Endothelial cell (in vitro differentiated cells): ENCODE data around the gene CFAP54. TPM values are rescaled to one million over a fixed set of nuclear protein-coding genes. Genes with fewer than 3 reads are reported as not detected.

ENCODE experiments used
- DNase-seq: peaks from one replicate; pipeline ENCODE4 v3.0.0; 2021; ENCODE audit warnings: low spot score
- H3K27ac Mint-ChIP-seq: one replicate; pipeline ENCODE4 v1.8.0; 2021; ENCODE audit warnings: mixed read lengths, inconsistent platforms; ENCODE audit not compliant: unreplicated experiment
- H3K27me3 Mint-ChIP-seq: one replicate; pipeline ENCODE4 v1.8.0; 2021; ENCODE audit warnings: mild to moderate bottlenecking, moderate library complexity, mixed read lengths, inconsistent platforms; ENCODE audit not compliant: unreplicated experiment
- H3K36me3 Mint-ChIP-seq: one replicate; pipeline ENCODE4 v1.8.0; 2021; ENCODE audit warnings: mild to moderate bottlenecking, low read depth, mixed read lengths, inconsistent platforms; ENCODE audit not compliant: unreplicated experiment
- H3K4me1 Mint-ChIP-seq: one replicate; pipeline ENCODE4 v1.8.0; 2021; ENCODE audit warnings: mild to moderate bottlenecking, mixed read lengths, inconsistent platforms; ENCODE audit not compliant: unreplicated experiment
- H3K4me3 Mint-ChIP-seq: one replicate; pipeline ENCODE4 v1.8.0; 2021; ENCODE audit warnings: mild to moderate bottlenecking, mixed read lengths, inconsistent platforms; ENCODE audit not compliant: unreplicated experiment
- H3K9me3 Mint-ChIP-seq: one replicate; pipeline ENCODE4 v1.8.0; 2021; ENCODE audit warnings: mixed read lengths, inconsistent platforms; ENCODE audit not compliant: unreplicated experiment
- total RNA-seq: library from RNA; stranded (reverse); fragmentation: NEBNext Ultra II Directional; extraction: Animal tissue kit (Norgen Biotek cat#: 25700); gene quantifications from one replicate; pipeline ENCODE4 v1.2.1, GENCODE V29; 2021; ENCODE audit not compliant: unreplicated experiment
- TF ChIP-seq, protein P1 (sequence below): fragments of 200-600 bp; sonication (generic); IDR thresholded peaks from one replicate; pipeline ENCODE4 v1.5.0; 2021; ENCODE audit warnings: antibody characterized with exemption; ENCODE audit not compliant: unreplicated experiment

CFAP54 gene
- total RNA-seq, 1 donor from 2014 or later: 2.5 TPM

DNA sequence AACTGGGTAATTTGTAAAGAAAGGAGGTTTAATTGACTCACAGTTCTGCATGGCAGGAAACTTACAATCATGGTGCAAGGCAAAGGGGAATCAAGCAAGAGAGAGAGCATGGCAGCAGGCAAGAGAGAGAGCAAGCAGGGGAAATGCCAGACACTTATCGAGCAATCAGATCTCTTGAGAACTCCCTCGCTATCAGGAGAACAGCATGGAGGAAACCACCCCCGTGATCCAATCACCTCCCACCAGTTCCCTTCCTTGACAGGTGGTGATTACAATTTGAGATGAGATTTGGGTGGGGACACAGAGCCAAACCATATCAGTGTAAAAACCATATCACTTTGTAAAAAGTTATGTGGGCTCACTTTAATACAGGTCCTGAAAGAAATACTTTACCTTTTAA is 361.3 kb downstream of the CFAP54 start:
- Mint-ChIP-seq H3K9me3 (no peaks in the 10 kb centered on the region), H3K36me3 (no peaks in the 10 kb centered on the region), H3K4me1 (peaks cover 6% of the 10 kb centered on the region), H3K4me3 (no peak overlapping the region), H3K27me3 (peaks cover 2% of the 10 kb centered on the region), H3K27ac (no peak overlapping the region)
- TF ChIP-seq, protein P1, sequence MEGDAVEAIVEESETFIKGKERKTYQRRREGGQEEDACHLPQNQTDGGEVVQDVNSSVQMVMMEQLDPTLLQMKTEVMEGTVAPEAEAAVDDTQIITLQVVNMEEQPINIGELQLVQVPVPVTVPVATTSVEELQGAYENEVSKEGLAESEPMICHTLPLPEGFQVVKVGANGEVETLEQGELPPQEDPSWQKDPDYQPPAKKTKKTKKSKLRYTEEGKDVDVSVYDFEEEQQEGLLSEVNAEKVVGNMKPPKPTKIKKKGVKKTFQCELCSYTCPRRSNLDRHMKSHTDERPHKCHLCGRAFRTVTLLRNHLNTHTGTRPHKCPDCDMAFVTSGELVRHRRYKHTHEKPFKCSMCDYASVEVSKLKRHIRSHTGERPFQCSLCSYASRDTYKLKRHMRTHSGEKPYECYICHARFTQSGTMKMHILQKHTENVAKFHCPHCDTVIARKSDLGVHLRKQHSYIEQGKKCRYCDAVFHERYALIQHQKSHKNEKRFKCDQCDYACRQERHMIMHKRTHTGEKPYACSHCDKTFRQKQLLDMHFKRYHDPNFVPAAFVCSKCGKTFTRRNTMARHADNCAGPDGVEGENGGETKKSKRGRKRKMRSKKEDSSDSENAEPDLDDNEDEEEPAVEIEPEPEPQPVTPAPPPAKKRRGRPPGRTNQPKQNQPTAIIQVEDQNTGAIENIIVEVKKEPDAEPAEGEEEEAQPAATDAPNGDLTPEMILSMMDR: no peak
- no peak for DNase-seq

DNA sequence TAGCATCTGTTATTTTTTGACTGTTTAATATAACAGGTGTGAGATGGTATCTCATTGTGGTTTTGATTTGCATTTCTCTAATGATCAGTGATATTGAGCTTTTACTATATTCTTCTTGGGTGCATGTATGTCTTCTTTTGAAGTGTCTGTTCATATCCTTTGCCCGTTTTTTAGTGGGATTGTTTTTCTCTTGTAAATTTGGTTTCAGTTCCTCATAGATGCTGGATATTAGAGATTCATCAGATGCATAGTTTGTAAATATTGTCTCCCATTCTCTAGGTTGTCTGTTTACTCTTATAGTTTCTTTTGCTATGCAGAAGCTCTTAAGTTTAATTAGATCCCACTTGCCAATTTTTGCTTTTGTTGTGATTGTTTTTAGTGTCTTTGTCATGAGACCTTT is 368.8 kb downstream of the CFAP54 start:
- no peaks in the 10 kb centered on the region for H3K27me3 Mint-ChIP-seq
- TF ChIP-seq, protein P1: no peak
- H3K9me3 Mint-ChIP-seq: no peaks in the 10 kb centered on the region
- no peaks in the 10 kb centered on the region for H3K4me1 Mint-ChIP-seq
- H3K27ac Mint-ChIP-seq: no peak overlapping the region
- H3K4me3 Mint-ChIP-seq: no peak overlapping the region
- no peak for DNase-seq
- no peaks in the 10 kb centered on the region for H3K36me3 Mint-ChIP-seq

DNA sequence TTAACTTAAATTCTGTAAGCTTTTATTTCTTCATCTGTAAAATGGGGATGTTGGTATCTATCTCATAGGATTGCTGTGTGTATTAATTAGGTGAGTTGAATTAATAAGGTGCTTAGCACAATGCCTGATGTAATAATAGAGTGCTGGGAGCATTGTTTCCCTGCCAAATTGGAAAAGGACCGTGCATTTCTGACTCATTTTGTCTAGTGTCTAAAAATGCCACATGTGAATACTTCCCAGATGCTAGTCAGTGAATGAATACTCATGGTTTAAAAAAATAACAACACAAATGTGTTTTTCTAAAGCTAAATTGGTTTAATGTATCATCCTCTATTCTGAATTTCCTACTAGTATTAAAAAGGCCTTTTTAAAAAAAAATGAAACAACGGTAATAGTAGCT is 372.3 kb downstream of the CFAP54 start:
- Mint-ChIP-seq H3K27me3 (no peaks in the 10 kb centered on the region), H3K4me3 (no peak overlapping the region), H3K27ac (no peak overlapping the region), H3K9me3 (no peaks in the 10 kb centered on the region), H3K36me3 (no peaks in the 10 kb centered on the region), H3K4me1 (no peaks in the 10 kb centered on the region)
- DNase-seq: no peak
- TF ChIP-seq, protein P1: no peak

DNA sequence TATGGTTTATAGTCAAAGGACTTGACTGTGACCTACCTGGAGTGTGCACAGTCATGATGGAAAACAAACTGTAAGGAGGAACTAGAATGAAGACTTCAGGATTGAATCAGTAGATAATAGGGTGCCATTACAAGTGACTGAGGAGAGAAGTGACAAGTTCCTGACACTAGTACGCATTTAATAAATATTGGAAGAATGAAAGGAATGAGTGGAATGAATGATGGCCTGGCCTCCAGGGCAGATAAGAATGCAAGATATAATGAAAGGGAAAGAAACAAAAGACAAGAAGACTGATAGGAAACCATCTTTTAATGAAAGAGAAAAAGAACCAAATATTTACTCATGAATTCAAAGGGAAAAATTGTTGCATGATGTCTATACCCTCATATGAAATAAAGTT is 372.9 kb downstream of the CFAP54 start:
- Mint-ChIP-seq H3K36me3 (no peaks in the 10 kb centered on the region), H3K27ac (no peak overlapping the region), H3K4me3 (no peak overlapping the region)

DNA sequence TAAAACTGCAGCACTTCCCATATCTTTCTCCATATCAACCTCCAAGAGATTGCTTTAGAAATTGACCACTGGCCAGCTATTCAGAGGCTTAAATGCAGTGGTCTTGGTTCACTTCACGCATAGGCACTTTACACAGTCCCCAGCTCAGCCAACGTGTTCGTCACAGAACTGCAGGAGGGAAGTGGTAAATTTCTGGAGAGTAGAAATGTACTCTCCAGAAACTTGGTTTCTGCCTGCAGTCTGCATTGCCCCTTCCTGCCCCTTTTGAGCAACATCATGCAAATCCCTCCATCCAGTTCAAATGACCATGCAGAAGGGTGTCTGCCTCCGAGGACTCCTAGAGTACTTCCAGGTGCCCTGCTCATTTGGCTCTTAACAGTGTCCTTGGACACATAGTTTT is 375.0 kb downstream of the CFAP54 start:
- no peak for DNase-seq
- Mint-ChIP-seq H3K36me3 (no peaks in the 10 kb centered on the region), H3K9me3 (no peaks in the 10 kb centered on the region), H3K4me1 (no peaks in the 10 kb centered on the region), H3K27ac (no peak overlapping the region), H3K27me3 (no peaks in the 10 kb centered on the region), H3K4me3 (no peak overlapping the region)
- TF ChIP-seq, protein P1: no peak

More for the DNA sequence above, 372.9 kb downstream of the CFAP54 start:
- no peak for DNase-seq
- H3K4me1 Mint-ChIP-seq: no peaks in the 10 kb centered on the region
- no peaks in the 10 kb centered on the region for H3K27me3 Mint-ChIP-seq
- TF ChIP-seq, protein P1: no peak
- no peaks in the 10 kb centered on the region for H3K9me3 Mint-ChIP-seq
